ENCODE measurements around the gene RHOBTB1. TPM values are rescaled to one million over a fixed set of nuclear protein-coding genes. Genes with fewer than 3 reads are reported as not detected.
"Not testable (repeated sequence)": the region's sequence is repeated elsewhere in the genome, so short reads cannot be mapped to it uniquely, and the experiment has no call there.

Gene RHOBTB1
- polyA plus RNA-seq, 2 donors: 0.73 to 0.77 TPM

- H3K4me1 ChIP-seq (ENCODE audit: control insufficient read depth in 2 of 2, insufficient read depth in 2 of 2, low read length in 1 of 2): no peaks in the 10 kb centered on the region
- no peak overlapping the region for H3K4me3 ChIP-seq (ENCODE audit: low read depth in 1 of 2, low read length in 2 of 2)
- WGBS, 2 donors: 63 to 64% methylated on average over 1 of the region's 1 CpG
- no peaks in the 10 kb centered on the region for H3K36me3 ChIP-seq (ENCODE audit: control insufficient read depth in 2 of 2, insufficient read depth in 2 of 2, low read length in 1 of 2)
- no peaks in the 10 kb centered on the region for H3K27me3 ChIP-seq (ENCODE audit: control insufficient read depth in 1 of 2, insufficient read depth in 2 of 2, low read length in 2 of 2)
- no peaks in the 10 kb centered on the region for H3K9me3 ChIP-seq (ENCODE audit: control insufficient read depth in 2 of 2, insufficient read depth in 1 of 2, low read depth in 1 of 2, low read length in 1 of 2)
- no peak overlapping the region for H3K27ac ChIP-seq (ENCODE audit: low read depth in 2 of 2, low read length in 1 of 2)
Observed at GRCh38 chr10:60846173-60846572, 97.8 kb downstream of the RHOBTB1 start.

- 92 to 94% methylated on average over 1 of the region's 1 CpG for WGBS, 2 donors
- Histone ChIP-seq H3K36me3 (ENCODE audit: control insufficient read depth in 2 of 2, insufficient read depth in 2 of 2, low read length in 1 of 2) (no peaks in the 10 kb centered on the region), H3K9me3 (ENCODE audit: control insufficient read depth in 2 of 2, insufficient read depth in 1 of 2, low read depth in 1 of 2, low read length in 1 of 2) (no peaks in the 10 kb centered on the region), H3K27ac (ENCODE audit: low read depth in 2 of 2, low read length in 1 of 2) (no peak overlapping the region), H3K27me3 (ENCODE audit: control insufficient read depth in 1 of 2, insufficient read depth in 2 of 2, low read length in 2 of 2) (no peaks in the 10 kb centered on the region), H3K4me3 (ENCODE audit: low read depth in 1 of 2, low read length in 2 of 2) (no peak overlapping the region), H3K4me1 (ENCODE audit: control insufficient read depth in 2 of 2, insufficient read depth in 2 of 2, low read length in 1 of 2) (no peaks in the 10 kb centered on the region)
Observed at GRCh38 chr10:60845038-60845437, 98.9 kb downstream of the RHOBTB1 start.

DNA sequence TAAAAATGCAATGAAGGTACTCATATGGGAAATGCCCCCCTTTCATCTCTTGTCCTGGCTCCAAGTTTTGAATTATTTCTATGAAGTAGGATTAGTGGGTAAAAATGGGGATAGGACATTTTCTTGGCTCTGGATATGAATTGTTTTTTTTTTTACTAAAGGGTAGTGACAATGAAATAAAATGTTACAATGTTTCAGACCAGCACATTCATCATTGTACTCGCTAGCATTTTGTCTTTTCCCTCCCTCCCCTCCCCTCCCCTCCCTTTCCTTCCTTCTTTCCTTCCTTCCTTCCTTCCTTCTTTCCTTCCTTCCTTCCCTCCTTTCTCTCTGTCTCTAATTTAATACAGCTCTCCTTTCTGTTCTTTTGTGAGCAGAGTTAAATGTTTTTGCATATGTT, 101.3 kb downstream of the RHOBTB1 start:
- Histone ChIP-seq H3K4me1 (ENCODE audit: control insufficient read depth in 2 of 2, insufficient read depth in 2 of 2, low read length in 1 of 2) (no peaks in the 10 kb centered on the region), H3K9me3 (ENCODE audit: control insufficient read depth in 2 of 2, insufficient read depth in 1 of 2, low read depth in 1 of 2, low read length in 1 of 2) (no peaks in the 10 kb centered on the region), H3K27me3 (ENCODE audit: control insufficient read depth in 1 of 2, insufficient read depth in 2 of 2, low read length in 2 of 2) (no peaks in the 10 kb centered on the region), H3K27ac (ENCODE audit: low read depth in 2 of 2, low read length in 1 of 2) (no peak overlapping the region), H3K4me3 (ENCODE audit: low read depth in 1 of 2, low read length in 2 of 2) (no peak overlapping the region), H3K36me3 (ENCODE audit: control insufficient read depth in 2 of 2, insufficient read depth in 2 of 2, low read length in 1 of 2) (no peaks in the 10 kb centered on the region)
- 93% methylated on average over 1 of the region's 1 CpG for WGBS, 2 donors

DNA sequence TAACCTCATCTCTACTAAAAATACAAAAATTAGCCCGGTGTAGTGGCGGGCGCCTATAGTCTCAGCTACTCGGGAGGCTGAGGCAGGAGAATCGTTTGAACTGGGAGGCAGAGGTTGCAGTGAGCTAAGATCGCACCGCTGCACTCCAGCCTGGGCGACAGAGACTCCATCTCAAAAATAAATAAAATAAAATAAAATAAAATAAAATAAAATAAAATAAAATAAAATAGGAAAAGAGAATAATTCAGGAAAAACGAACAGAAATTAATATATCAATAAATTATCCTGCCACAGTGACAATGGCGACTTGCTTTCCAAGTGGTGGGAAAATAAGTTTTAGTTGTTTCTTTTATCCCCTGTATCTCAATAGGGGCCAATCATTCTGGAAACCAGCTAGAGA, 102.8 kb downstream of the RHOBTB1 start:
- H3K4me3 ChIP-seq (ENCODE audit: low read depth in 1 of 2, low read length in 2 of 2); H3K27me3 ChIP-seq (ENCODE audit: control insufficient read depth in 1 of 2, insufficient read depth in 2 of 2, low read length in 2 of 2); H3K27ac ChIP-seq (ENCODE audit: low read depth in 2 of 2, low read length in 1 of 2); H3K36me3 ChIP-seq (ENCODE audit: control insufficient read depth in 2 of 2, insufficient read depth in 2 of 2, low read length in 1 of 2); H3K4me1 ChIP-seq (ENCODE audit: control insufficient read depth in 2 of 2, insufficient read depth in 2 of 2, low read length in 1 of 2); H3K9me3 ChIP-seq (ENCODE audit: control insufficient read depth in 2 of 2, insufficient read depth in 1 of 2, low read depth in 1 of 2, low read length in 1 of 2): not testable (repeated sequence)
- 96% methylated on average over 10 of the region's 10 CpGs for WGBS, 2 donors

DNA sequence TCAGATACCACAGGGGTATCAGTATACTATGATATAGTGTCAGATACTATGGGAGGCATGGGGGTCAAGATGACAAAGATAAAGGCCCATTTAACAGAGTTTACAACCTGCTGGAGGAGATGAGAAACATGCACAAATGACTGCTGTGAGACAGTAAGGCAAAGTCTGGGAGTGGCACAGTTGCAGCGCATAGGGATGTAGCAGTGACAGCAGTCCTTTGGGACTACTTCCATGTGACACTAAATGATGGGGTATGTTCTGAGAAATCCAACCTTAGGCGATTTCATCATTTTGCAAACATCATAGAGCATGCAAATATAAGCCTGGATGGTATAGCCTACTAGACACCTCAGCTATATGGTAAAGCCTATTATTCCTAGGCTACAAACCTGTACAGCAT, 108.9 kb downstream of the RHOBTB1 start:
- Histone ChIP-seq H3K27ac (ENCODE audit: low read depth in 2 of 2, low read length in 1 of 2) (no peak overlapping the region), H3K4me3 (ENCODE audit: low read depth in 1 of 2, low read length in 2 of 2) (no peak overlapping the region), H3K4me1 (ENCODE audit: control insufficient read depth in 2 of 2, insufficient read depth in 2 of 2, low read length in 1 of 2) (no peaks in the 10 kb centered on the region), H3K36me3 (ENCODE audit: control insufficient read depth in 2 of 2, insufficient read depth in 2 of 2, low read length in 1 of 2) (no peaks in the 10 kb centered on the region), H3K27me3 (ENCODE audit: control insufficient read depth in 1 of 2, insufficient read depth in 2 of 2, low read length in 2 of 2) (no peaks in the 10 kb centered on the region), H3K9me3 (ENCODE audit: control insufficient read depth in 2 of 2, insufficient read depth in 1 of 2, low read depth in 1 of 2, low read length in 1 of 2) (no peaks in the 10 kb centered on the region)
- 86 to 87% methylated on average over 2 of the region's 2 CpGs for WGBS, 2 donors

DNA sequence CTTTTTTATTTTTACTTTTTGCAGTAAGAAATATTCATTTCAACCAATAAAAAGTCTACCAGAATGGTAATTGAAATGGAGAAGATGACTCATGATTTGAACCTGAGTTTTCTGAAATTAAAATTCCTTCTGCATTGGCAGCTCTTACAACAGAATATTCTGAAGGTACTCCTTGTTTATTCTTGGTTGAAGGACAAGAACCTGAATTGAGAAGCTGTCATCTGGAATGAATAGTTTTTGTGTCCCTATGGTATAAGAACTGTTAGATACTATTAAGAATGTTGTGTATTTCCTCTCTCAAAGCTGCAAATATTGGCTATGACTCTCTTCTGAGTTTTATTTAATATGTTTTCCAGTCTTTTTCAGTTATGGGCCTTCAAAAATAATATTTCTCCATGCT, 109.6 kb downstream of the RHOBTB1 start:
- Histone ChIP-seq H3K4me3 (ENCODE audit: low read depth in 1 of 2, low read length in 2 of 2) (no peak overlapping the region), H3K9me3 (ENCODE audit: control insufficient read depth in 2 of 2, insufficient read depth in 1 of 2, low read depth in 1 of 2, low read length in 1 of 2) (no peaks in the 10 kb centered on the region), H3K36me3 (ENCODE audit: control insufficient read depth in 2 of 2, insufficient read depth in 2 of 2, low read length in 1 of 2) (no peaks in the 10 kb centered on the region), H3K27me3 (ENCODE audit: control insufficient read depth in 1 of 2, insufficient read depth in 2 of 2, low read length in 2 of 2) (no peaks in the 10 kb centered on the region), H3K27ac (ENCODE audit: low read depth in 2 of 2, low read length in 1 of 2) (no peak overlapping the region), H3K4me1 (ENCODE audit: control insufficient read depth in 2 of 2, insufficient read depth in 2 of 2, low read length in 1 of 2) (no peaks in the 10 kb centered on the region)

- WGBS, 2 donors: 86 to 88% methylated on average over 4 of the region's 4 CpGs
- H3K4me3 ChIP-seq (ENCODE audit: low read depth in 1 of 2, low read length in 2 of 2): not testable (repeated sequence)
Observed at GRCh38 chr10:60832136-60832535, 111.8 kb downstream of the RHOBTB1 start.

GRCh38 chr10:60828489-60828852, 115.5 kb downstream of the RHOBTB1 start:
- Histone ChIP-seq H3K4me3 (ENCODE audit: low read depth in 1 of 2, low read length in 2 of 2) (no peak overlapping the region), H3K27ac (ENCODE audit: low read depth in 2 of 2, low read length in 1 of 2) (no peak overlapping the region)
- WGBS, 2 donors: 50 to 58% methylated on average over 1 of the region's 1 CpG

More at GRCh38 chr10:60832136-60832535, 111.8 kb downstream of the RHOBTB1 start:
- not testable (repeated sequence) for H3K4me1 ChIP-seq (ENCODE audit: control insufficient read depth in 2 of 2, insufficient read depth in 2 of 2, low read length in 1 of 2); H3K27me3 ChIP-seq (ENCODE audit: control insufficient read depth in 1 of 2, insufficient read depth in 2 of 2, low read length in 2 of 2); H3K9me3 ChIP-seq (ENCODE audit: control insufficient read depth in 2 of 2, insufficient read depth in 1 of 2, low read depth in 1 of 2, low read length in 1 of 2); H3K27ac ChIP-seq (ENCODE audit: low read depth in 2 of 2, low read length in 1 of 2); H3K36me3 ChIP-seq (ENCODE audit: control insufficient read depth in 2 of 2, insufficient read depth in 2 of 2, low read length in 1 of 2)

GRCh38 chr10:60827791-60828488, 116.0 kb downstream of the RHOBTB1 start:
- Histone ChIP-seq H3K27ac (ENCODE audit: low read depth in 2 of 2, low read length in 1 of 2) (no peak overlapping the region), H3K27me3 (ENCODE audit: control insufficient read depth in 1 of 2, insufficient read depth in 2 of 2, low read length in 2 of 2) (no peaks in the 10 kb centered on the region), H3K36me3 (ENCODE audit: control insufficient read depth in 2 of 2, insufficient read depth in 2 of 2, low read length in 1 of 2) (no peaks in the 10 kb centered on the region), H3K4me1 (ENCODE audit: control insufficient read depth in 2 of 2, insufficient read depth in 2 of 2, low read length in 1 of 2) (peaks cover 0 to 2% of the 10 kb centered on the region in 2 donors), H3K4me3 (ENCODE audit: low read depth in 1 of 2, low read length in 2 of 2) (no peak overlapping the region), H3K9me3 (ENCODE audit: control insufficient read depth in 2 of 2, insufficient read depth in 1 of 2, low read depth in 1 of 2, low read length in 1 of 2) (no peaks in the 10 kb centered on the region)
- WGBS, 2 donors: 48 to 51% methylated on average over 5 of the region's 5 CpGs

More at GRCh38 chr10:60828489-60828852, 115.5 kb downstream of the RHOBTB1 start:
- Histone ChIP-seq H3K27me3 (ENCODE audit: control insufficient read depth in 1 of 2, insufficient read depth in 2 of 2, low read length in 2 of 2) (no peaks in the 10 kb centered on the region), H3K36me3 (ENCODE audit: control insufficient read depth in 2 of 2, insufficient read depth in 2 of 2, low read length in 1 of 2) (no peaks in the 10 kb centered on the region), H3K4me1 (ENCODE audit: control insufficient read depth in 2 of 2, insufficient read depth in 2 of 2, low read length in 1 of 2) (peaks cover 0 to 2% of the 10 kb centered on the region in 2 donors), H3K9me3 (ENCODE audit: control insufficient read depth in 2 of 2, insufficient read depth in 1 of 2, low read depth in 1 of 2, low read length in 1 of 2) (no peaks in the 10 kb centered on the region)

GRCh38 chr10:60825520-60825919, 118.5 kb downstream of the RHOBTB1 start:
- Histone ChIP-seq H3K4me3 (ENCODE audit: low read depth in 1 of 2, low read length in 2 of 2) (no peak overlapping the region), H3K9me3 (ENCODE audit: control insufficient read depth in 2 of 2, insufficient read depth in 1 of 2, low read depth in 1 of 2, low read length in 1 of 2) (no peaks in the 10 kb centered on the region), H3K27me3 (ENCODE audit: control insufficient read depth in 1 of 2, insufficient read depth in 2 of 2, low read length in 2 of 2) (no peaks in the 10 kb centered on the region), H3K27ac (ENCODE audit: low read depth in 2 of 2, low read length in 1 of 2) (no peak overlapping the region), H3K36me3 (ENCODE audit: control insufficient read depth in 2 of 2, insufficient read depth in 2 of 2, low read length in 1 of 2) (no peaks in the 10 kb centered on the region), H3K4me1 (ENCODE audit: control insufficient read depth in 2 of 2, insufficient read depth in 2 of 2, low read length in 1 of 2) (peaks cover 0 to 2% of the 10 kb centered on the region in 2 donors)
- 76% methylated on average over 4 of the region's 4 CpGs for WGBS, 2 donors
